ENCODE results near the gene EP400. TPM values are rescaled to one million over a fixed set of nuclear protein-coding genes. Genes with fewer than 3 reads are reported as not detected.

EP400 gene
- total and polyA plus RNA-seq, 2 of the 13 experiments (the other 11 are each of a cell fraction or from before 2014, with no cell fraction given): 4.9 to 5.0 TPM

DNA sequence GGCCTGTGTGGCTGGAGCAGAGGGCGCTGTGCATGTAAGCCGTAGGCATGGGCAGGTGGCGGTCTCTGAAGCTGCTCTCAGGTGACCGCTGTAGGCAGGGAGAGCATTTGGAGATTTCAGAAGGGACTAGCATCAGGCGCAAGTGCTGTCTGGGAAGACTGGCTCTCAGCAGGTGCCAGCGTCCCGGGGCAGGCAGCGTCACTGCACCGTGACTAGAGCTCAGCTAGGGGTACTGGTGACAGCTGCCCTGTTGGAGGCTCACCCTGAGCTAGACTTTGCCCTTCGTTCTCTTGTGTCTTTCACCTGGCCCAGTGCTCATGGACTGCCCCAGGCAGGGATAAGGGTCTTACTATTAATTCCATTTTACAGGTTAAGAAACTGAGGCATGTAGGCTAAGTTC is 115.5 kb downstream of the EP400 start:
- TF ChIP-seq ZNF713 (CRISPR knock-in tag; IDR thresholded peaks at IDR 0.05): no peak
- TF ChIP-seq ZMAT3 (CRISPR knock-in tag; conservative IDR thresholded peaks at IDR 0.05): no peak
- TF ChIP-seq TARDBP (CRISPR knock-in tag; IDR thresholded peaks at IDR 0.05): no peak
- TF ChIP-seq PRPF4 (IDR thresholded peaks at IDR 0.05; ENCODE audit: low read depth, low read length, poor library complexity, severe bottlenecking): no peak
- no peak for TF ChIP-seq SMAD9 (CRISPR knock-in tag; IDR thresholded peaks at IDR 0.05)
- no peak for TF ChIP-seq ZNF34 (CRISPR knock-in tag; IDR thresholded peaks at IDR 0.05; ENCODE audit: borderline replicate concordance)
- no peak for TF ChIP-seq SMARCC2 (IDR thresholded peaks at IDR 0.05)
- TF ChIP-seq, protein P1, sequence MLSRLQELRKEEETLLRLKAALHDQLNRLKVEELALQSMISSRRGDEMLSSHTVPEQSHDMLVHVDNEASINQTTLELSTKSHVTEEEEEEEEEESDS (CRISPR knock-in tag; IDR thresholded peaks at IDR 0.05; ENCODE audit: borderline replicate concordance): no peak
- Histone ChIP-seq H3K36me3 (replicated peaks in 1 of 2; ENCODE audit: control insufficient read depth in 1 of 2, insufficient read depth in 2 of 2, low read length in 2 of 2) (peaks cover 36 to 79% of the 10 kb centered on the region in 2 experiments; a peak in 4 of 5 replicates), H3K9me3 (ENCODE audit: low read length) (no peaks in the 10 kb centered on the region), H4K20me1 (ENCODE audit: insufficient read depth, low read length) (no peaks in the 10 kb centered on the region), H3K4me2 (ENCODE audit: low read depth, low read length) (no peak overlapping the region), H3K27ac (ENCODE audit: extremely low read length, insufficient read depth, low read length) (no peak overlapping the region), H3K4me3 (replicated peaks in 1 of 3; ENCODE audit: insufficient read depth in 1 of 3, low read depth in 2 of 3, low read length in 3 of 3) (no peak overlapping the region), H3K79me2 (ENCODE audit: insufficient read depth, low read length) (no peaks in the 10 kb centered on the region), H3K27me3 (ENCODE audit: control insufficient read depth in 1 of 2, insufficient read depth in 2 of 2, low read length in 2 of 2) (no peaks in the 10 kb centered on the region), H3K9ac (ENCODE audit: insufficient read depth, low read depth, low read length) (no peak overlapping the region), H2AFZ (ENCODE audit: low read length) (no peak overlapping the region), H3K4me1 (ENCODE audit: insufficient read depth, low read length) (no peaks in the 10 kb centered on the region)
- FAIRE-seq: no peak
- no peak for DNase-seq (ENCODE audit: low spot score)
- in situ Hi-C loops (cut with HindIII; ENCODE audit: extremely low pct_ligation_motif_present, low pct_unique_long_range_greater_than_20kb): no loop called here
- CTCF ChIA-PET (ENCODE audit: low intra/inter-chr PET ratio, low total read pairs): no interaction called here
- BruUV-seq (replicated peaks): no TSS peak
- intact Hi-C loops (cut with micrococcal nuclease; ENCODE audit: unreplicated experiment): no loop called here
- no peak for ATAC-seq
- POLR2A ChIA-PET: no interaction called here
- 100% methylated on average over 1 of the region's 10 CpGs for WGBS (ENCODE audit: low lambda C conversion rate)

DNA sequence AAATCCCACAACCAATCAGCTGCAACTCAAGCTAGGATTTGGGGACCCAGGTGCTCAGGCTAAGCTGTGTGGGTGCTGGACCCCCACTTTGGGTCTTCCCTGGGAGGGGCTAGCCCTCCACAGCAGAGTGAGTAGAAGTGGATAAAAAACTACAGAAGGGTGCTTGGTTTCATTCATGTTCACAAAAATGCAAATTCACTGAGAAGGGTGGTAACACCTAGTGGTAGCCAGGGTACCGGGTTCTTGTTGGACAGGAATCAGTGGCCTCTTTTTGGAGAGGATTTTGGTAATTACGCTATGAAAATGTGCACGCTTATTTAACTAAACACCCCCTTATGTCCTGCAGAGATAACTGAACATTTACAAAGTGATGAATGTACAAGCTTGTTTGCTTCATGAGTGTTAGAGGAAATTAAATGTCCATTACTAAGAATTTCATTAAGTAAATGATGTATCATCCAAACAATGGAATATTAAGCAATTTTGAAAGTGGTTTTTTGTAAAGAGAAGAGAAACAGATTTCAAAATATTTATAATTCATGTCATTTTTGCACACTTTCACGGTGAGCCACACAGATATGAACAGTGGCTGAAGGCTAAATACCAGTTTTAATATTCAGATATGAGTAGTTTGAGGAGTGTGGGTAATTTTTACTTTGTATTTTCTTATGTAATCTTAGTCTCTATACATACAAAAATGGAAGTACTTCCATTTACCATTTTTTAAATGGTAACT is 116.0 kb downstream of the EP400 start:
- Histone ChIP-seq H4K20me1 (ENCODE audit: insufficient read depth, low read length) (no peaks in the 10 kb centered on the region), H3K36me3 (replicated peaks in 1 of 2; ENCODE audit: control insufficient read depth in 1 of 2, insufficient read depth in 2 of 2, low read length in 2 of 2) (peaks cover 36 to 83% of the 10 kb centered on the region in 2 experiments; a peak in 4 of 5 replicates), H3K4me3 (replicated peaks in 1 of 3; ENCODE audit: insufficient read depth in 1 of 3, low read depth in 2 of 3, low read length in 3 of 3) (no peak overlapping the region), H3K27ac (ENCODE audit: extremely low read length, insufficient read depth, low read length) (no peak overlapping the region), H3K9ac (ENCODE audit: insufficient read depth, low read depth, low read length) (no peak overlapping the region), H3K9me3 (ENCODE audit: low read length) (no peaks in the 10 kb centered on the region), H3K4me1 (ENCODE audit: insufficient read depth, low read length) (no peaks in the 10 kb centered on the region), H3K27me3 (ENCODE audit: control insufficient read depth in 1 of 2, insufficient read depth in 2 of 2, low read length in 2 of 2) (no peaks in the 10 kb centered on the region), H3K79me2 (ENCODE audit: insufficient read depth, low read length) (no peaks in the 10 kb centered on the region), H2AFZ (ENCODE audit: low read length) (no peak overlapping the region), H3K4me2 (ENCODE audit: low read depth, low read length) (no peak overlapping the region)
- no TSS peak for BruUV-seq (replicated peaks)
- intact Hi-C loops (cut with micrococcal nuclease; ENCODE audit: unreplicated experiment): no loop called here
- 96% methylated on average over 4 of the region's 4 CpGs for WGBS (ENCODE audit: low lambda C conversion rate)
- FAIRE-seq: no peak
- in situ Hi-C loops (cut with HindIII; ENCODE audit: extremely low pct_ligation_motif_present, low pct_unique_long_range_greater_than_20kb): no loop called here
- ChIA-PET CTCF (ENCODE audit: low intra/inter-chr PET ratio, low total read pairs) (no interaction called here), POLR2A (no interaction called here)
- ATAC-seq: no peak
- TF ChIP-seq ZBTB8A (CRISPR knock-in tag; IDR thresholded peaks at IDR 0.05; ENCODE audit: borderline replicate concordance, low read depth) (no peak), NKX3-1 (CRISPR knock-in tag; IDR thresholded peaks at IDR 0.05) (no peak), ZNF564 (CRISPR knock-in tag; IDR thresholded peaks at IDR 0.05) (no peak)
- DNase-seq (ENCODE audit: low spot score): no peak
